HepG2 (cell line): ENCODE measurements around the gene LIME1. TPM values are rescaled to one million over a fixed set of nuclear protein-coding genes. Genes with fewer than 3 reads are reported as not detected.

Experiments
- CREB1 ChIP-seq, 2 experiments: fragments of 450-650 bp in 1 of 2; IDR thresholded peaks; 2 replicates each; pipeline ENCODE4 v1.6.1; 2016 to 2017; ENCODE audit warnings: control low read depth in 1 of 2, mild to moderate bottlenecking in 1 of 2, missing compliant biosample characterization in 1 of 2, missing genetic modification characterization in 1 of 2
- ELF1 ChIP-seq: sonication (generic); formaldehyde crosslinking; IDR thresholded peaks from 2 replicates; pipeline ENCODE4 v1.4.0; 2020; ENCODE audit warnings: missing genetic modification reagents
- GATAD1 ChIP-seq: IDR thresholded peaks from 2 replicates; pipeline ENCODE4 v1.6.1; 2016; ENCODE audit warnings: missing genetic modification reagents, missing compliant biosample characterization
- GMEB1 ChIP-seq: sonication (generic); formaldehyde crosslinking; IDR thresholded peaks from 2 replicates; pipeline ENCODE4 v1.5.1; 2020; ENCODE audit warnings: missing genetic modification reagents, mild to moderate bottlenecking, borderline replicate concordance
- GTF3A ChIP-seq: sonication (generic); formaldehyde crosslinking; conservative IDR thresholded peaks from 2 replicates; pipeline ENCODE4 v1.4.0; 2020; ENCODE audit warnings: mild to moderate bottlenecking, missing genetic modification reagents
- HBP1 ChIP-seq: IDR thresholded peaks from 2 replicates; pipeline ENCODE4 v1.6.1; 2016; ENCODE audit warnings: low read depth, control low read depth
- HMG20B ChIP-seq: conservative IDR thresholded peaks from 2 replicates; pipeline ENCODE4 v1.6.1; 2016; ENCODE audit warnings: missing genetic modification reagents, missing compliant biosample characterization
- HOMEZ ChIP-seq: IDR thresholded peaks from 2 replicates; pipeline ENCODE4 v1.6.1; 2016; ENCODE audit warnings: low read depth
- MIER2 ChIP-seq: IDR thresholded peaks from 2 replicates; pipeline ENCODE4 v1.6.1; 2016; ENCODE audit warnings: missing biosample characterization, missing genetic modification reagents
- MTF1 ChIP-seq: sonication (generic); formaldehyde crosslinking; IDR thresholded peaks from 2 replicates; pipeline ENCODE4 v1.5.0; 2020; ENCODE audit warnings: missing genetic modification reagents
- NONO ChIP-seq, 2 experiments: fragments of 450-650 bp in 1 of 2; sonication (generic) in 1 of 2; formaldehyde crosslinking in 1 of 2; IDR thresholded peaks in 1 of 2; conservative IDR thresholded peaks in 1 of 2; 2 replicates each; pipeline versions ENCODE4 v1.6.1 to v1.8.0; 2017 to 2022; ENCODE audit warnings: mild to moderate bottlenecking in 1 of 2, missing genetic modification reagents in 1 of 2, moderate library complexity in 1 of 2
- RFX3 ChIP-seq: IDR thresholded peaks from 2 replicates; pipeline ENCODE4 v1.6.1; 2016; ENCODE audit warnings: missing biosample characterization, missing genetic modification reagents
- SP1 ChIP-seq, 2 experiments: fragments of 450-650 bp in 1 of 2; sonication (generic) in 1 of 2; formaldehyde crosslinking in 1 of 2; IDR thresholded peaks; 2 replicates each; pipeline versions ENCODE4 v1.4.0 to v1.6.1; 2016 to 2020; ENCODE audit warnings: missing genetic modification reagents in 1 of 2
- SP140L ChIP-seq: sonication (generic); formaldehyde crosslinking; IDR thresholded peaks from 2 replicates; pipeline ENCODE4 v1.4.0; 2020; ENCODE audit warnings: missing genetic modification reagents, borderline replicate concordance
- UBTF ChIP-seq: sonication (generic); formaldehyde crosslinking; IDR thresholded peaks from 2 replicates; pipeline ENCODE4 v1.4.0; 2020; ENCODE audit warnings: mild to moderate bottlenecking, missing genetic modification reagents
- ZFYVE20 ChIP-seq: sonication (generic); formaldehyde crosslinking; IDR thresholded peaks from 2 replicates; pipeline ENCODE4 v1.8.0; 2023; ENCODE audit warnings: low read depth, mild to moderate bottlenecking, moderate library complexity, missing genetic modification reagents, borderline replicate concordance
- ZNF296 ChIP-seq: sonication (generic); formaldehyde crosslinking; conservative IDR thresholded peaks from 2 replicates; pipeline ENCODE4 v1.5.0; 2020; ENCODE audit warnings: mild to moderate bottlenecking, missing genetic modification reagents
- ZNF367 ChIP-seq: sonication (generic); formaldehyde crosslinking; IDR thresholded peaks from 2 replicates; pipeline ENCODE4 v1.4.0; 2020; ENCODE audit warnings: missing genetic modification reagents, borderline replicate concordance
- ZNF83 ChIP-seq: sonication (generic); formaldehyde crosslinking; IDR thresholded peaks from 2 replicates; pipeline ENCODE4 v1.4.0; 2020; ENCODE audit warnings: missing genetic modification reagents, mild to moderate bottlenecking, borderline replicate concordance
- polyA plus RNA-seq, 8 experiments: library from polyadenylated mRNA; depleted of rRNA in 3 of 8; stranded (reverse) in 7 of 8; unstranded in 1 of 8; fragments of >200 nt; fragmentation: Illumina TruSeq in 4 of 8; extraction: Trizol in 4 of 8; gene quantifications; 2 replicates each; pipeline versions ENCODE4 v1.2.1 to v1.2.3, GENCODE V29; 2011 to 2016; ENCODE audit warnings: low read depth in 4 of 8, missing spikeins in 1 of 8, mixed read lengths in 1 of 8; ENCODE audit not compliant: insufficient read depth in 1 of 8
- total RNA-seq, 5 experiments: library from RNA; depleted of rRNA; stranded (reverse); fragments of >200 nt; fragmentation: Illumina TruSeq; extraction: Trizol; gene quantifications; 2 replicates each; pipeline ENCODE4 v1.2.3, GENCODE V29; 2016; ENCODE audit warnings: low read depth in 1 of 5
- TF ChIP-seq, protein P1 (sequence below): IDR thresholded peaks from 2 replicates; pipeline ENCODE4 v1.6.1; 2018; ENCODE audit warnings: missing genetic modification reagents, mild to moderate bottlenecking, missing compliant biosample characterization

Gene LIME1
- total and polyA plus RNA-seq, 2 of the 13 experiments (the other 11 are each of a cell fraction or from before 2014, with no cell fraction given) = 13.0 to 61.5 TPM

GRCh38 chr20:63706852-63707557, 29.5 kb upstream of the LIME1 start (continued):
- TF ChIP-seq GTF3A (0 out of 2 replicates have a peak, but pooled peaks have one; percentile 48), CREB1 (IDR thresholded peaks at IDR 0.05) (0 out of 2 replicates have a peak, but pooled peaks have one; percentile 2), CREB1 (CRISPR knock-in tag; IDR thresholded peaks at IDR 0.05) (no peak), ZFYVE20 (CRISPR knock-in tag) (0 out of 2 replicates have a peak, but pooled peaks have one; percentile 60), ELF1 (CRISPR knock-in tag) (peak; percentile 46; the same call in 1 of the 2 replicates), HBP1 (no peak; the same call in 1 of the 2 replicates), MTF1 (CRISPR knock-in tag) (no peak), ZNF367 (CRISPR knock-in tag) (no peak), UBTF (CRISPR knock-in tag) (peak; percentile 22; the same call in 1 of the 2 replicates), SP140L (CRISPR knock-in tag) (no peak), GATAD1 (peak; percentile 89), NONO (IDR thresholded peaks at IDR 0.05) (no peak), NONO (CRISPR knock-in tag; conservative IDR thresholded peaks at IDR 0.05) (no peak), RFX3 (peak; percentile 19; the same call in 1 of the 2 replicates), ZNF83 (CRISPR knock-in tag) (no peak; the same call in 1 of the 2 replicates), ZNF296 (CRISPR knock-in tag) (peak; percentile 82; the same call in 1 of the 2 replicates), HMG20B (CRISPR knock-in tag) (no peak; the same call in 1 of the 2 replicates), GMEB1 (CRISPR knock-in tag) (no peak; the same call in 1 of the 2 replicates), HOMEZ (CRISPR knock-in tag) (peak; percentile 21; the same call in 1 of the 2 replicates), MIER2 (CRISPR knock-in tag) (peak; percentile 49; the same call in 1 of the 2 replicates), SP1 (IDR thresholded peaks at IDR 0.05) (no peak), SP1 (CRISPR knock-in tag; IDR thresholded peaks at IDR 0.05) (peak; percentile 48; the same call in 1 of the 2 replicates)
- TF ChIP-seq, protein P1, sequence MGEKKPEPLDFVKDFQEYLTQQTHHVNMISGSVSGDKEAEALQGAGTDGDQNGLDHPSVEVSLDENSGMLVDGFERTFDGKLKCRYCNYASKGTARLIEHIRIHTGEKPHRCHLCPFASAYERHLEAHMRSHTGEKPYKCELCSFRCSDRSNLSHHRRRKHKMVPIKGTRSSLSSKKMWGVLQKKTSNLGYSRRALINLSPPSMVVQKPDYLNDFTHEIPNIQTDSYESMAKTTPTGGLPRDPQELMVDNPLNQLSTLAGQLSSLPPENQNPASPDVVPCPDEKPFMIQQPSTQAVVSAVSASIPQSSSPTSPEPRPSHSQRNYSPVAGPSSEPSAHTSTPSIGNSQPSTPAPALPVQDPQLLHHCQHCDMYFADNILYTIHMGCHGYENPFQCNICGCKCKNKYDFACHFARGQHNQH (CRISPR knock-in tag) = peak; percentile 54; the same call in 1 of the 2 replicates
